Endothelial cell of umbilical vein (primary cell): Measurements from ENCODE around the gene FBXO27.

Experiments used
- CTCF ChIP-seq, 2 donors: IDR thresholded peaks; 1 replicate in 1 of 2; 2 replicates in 1 of 2; pipeline ENCODE4 v1.5.1; 2011; ENCODE audit warnings: low read length in 2 of 2, mild to moderate bottlenecking in 2 of 2, moderate library complexity in 2 of 2, control low read depth in 1 of 2, inconsistent platforms in 1 of 2, low read depth in 1 of 2; ENCODE audit not compliant: insufficient read depth in 1 of 2; ENCODE audit errors: extremely low read depth in 1 of 2
- EZH2 ChIP-seq: IDR thresholded peaks from 2 replicates; pipeline ENCODE4 v1.6.1; 2012; ENCODE audit warnings: borderline replicate concordance, low read depth, mild to moderate bottlenecking, moderate library complexity, low read length, inconsistent platforms; ENCODE audit not compliant: severe bottlenecking
- FOS ChIP-seq: IDR thresholded peaks from 2 replicates; pipeline ENCODE4 v1.6.1; 2011; ENCODE audit warnings: mild to moderate bottlenecking, low read length, moderate library complexity, borderline replicate concordance; ENCODE audit not compliant: insufficient read depth
- JUN ChIP-seq: IDR thresholded peaks from 2 replicates; pipeline ENCODE4 v1.6.1; 2011; ENCODE audit warnings: borderline replicate concordance, low read depth; ENCODE audit not compliant: insufficient read length, insufficient read depth
- MYC ChIP-seq: IDR thresholded peaks from one replicate; pipeline ENCODE4 v1.6.1; 2011; ENCODE audit warnings: mild to moderate bottlenecking, low read depth, low read length
- POLR2A ChIP-seq: IDR thresholded peaks from 2 replicates; pipeline ENCODE4 v1.6.1; 2012; ENCODE audit warnings: low read depth, mild to moderate bottlenecking, control low read depth, low read length
- POLR2AphosphoS5 ChIP-seq: IDR thresholded peaks from 2 replicates; pipeline ENCODE4 v1.6.1; 2012; ENCODE audit warnings: low read depth, mild to moderate bottlenecking, control low read depth, low read length, moderate library complexity; ENCODE audit not compliant: insufficient read depth
- TF ChIP-seq, protein P1 (sequence below): IDR thresholded peaks from 2 replicates; pipeline ENCODE4 v1.6.1; 2011; ENCODE audit not compliant: insufficient read depth, insufficient read length

- TF ChIP-seq CTCF (IDR thresholded peaks at IDR 0.05; ENCODE audit: extremely low read depth in 1 of 2, insufficient read depth in 1 of 2, low read depth in 1 of 2, low read length in 2 of 2) (no peak), MYC (no peak), POLR2AphosphoS5 (no peak), POLR2A (no peak), JUN (no peak), EZH2 (no peak), FOS (no peak)
- TF ChIP-seq, protein P1, sequence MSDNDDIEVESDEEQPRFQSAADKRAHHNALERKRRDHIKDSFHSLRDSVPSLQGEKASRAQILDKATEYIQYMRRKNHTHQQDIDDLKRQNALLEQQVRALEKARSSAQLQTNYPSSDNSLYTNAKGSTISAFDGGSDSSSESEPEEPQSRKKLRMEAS = no peak
Observed at GRCh38 chr19:39074205-39074692, 41.9 kb upstream of the FBXO27 start.
